Panc1 (cell line): ENCODE results near the gene ST8SIA5. TPM values are rescaled to one million over a fixed set of nuclear protein-coding genes. Genes with fewer than 3 reads are reported as not detected.

Experiments
- ATAC-seq: fragments of 200-7000 bp; cut with Tn5 transposase; 2 replicates; pipeline ENCODE4 v1.9.1; 2020; ENCODE audit warnings: mild to moderate bottlenecking, moderate library complexity
- BruUV-seq: library from RNA; stranded (reverse); fragments of 400-500 nt; replicated peaks from 2 replicates; lab custom pipeline; 2021; lab: Mats Ljungman, UMichigan
- CTCF ChIA-PET: fragments of 300-600 bp; sonication (Branson Sonifier 250); formaldehyde crosslinking; loops from one replicate; lab custom pipeline; 2022; ENCODE audit warnings: antibody characterized with exemption; lab: Charles Lee
- POLR2A ChIA-PET: fragments of 300-600 bp; sonication (Branson Sonifier 250); formaldehyde crosslinking; loops from one replicate; lab custom pipeline; 2022; ENCODE audit warnings: antibody characterized with exemption; lab: Charles Lee
- DNase-seq: peaks from one replicate; pipeline ENCODE4 v3.0.0-alpha.2; 2010; ENCODE audit warnings: low read depth, low spot score
- H3K27ac ChIP-seq: 2 replicates; pipeline ENCODE4 v1.5.1; 2011; ENCODE audit warnings: mild to moderate bottlenecking, low read length, inconsistent platforms
- H3K27me3 ChIP-seq: fragments of 200-500 bp; sonication (Bioruptor generic); 2 replicates; pipeline ENCODE4 v1.6.0; 2014; ENCODE audit warnings: low read length, inconsistent platforms; ENCODE audit not compliant: control insufficient read depth, insufficient read depth
- H3K36me3 ChIP-seq: fragments of 200-500 bp; sonication (Bioruptor generic); 2 replicates; pipeline ENCODE4 v1.5.1; 2014; ENCODE audit warnings: inconsistent platforms, mild to moderate bottlenecking, low read length, moderate library complexity; ENCODE audit not compliant: control insufficient read depth, insufficient read depth
- H3K4me1 ChIP-seq: 2 replicates; pipeline ENCODE4 v1.5.1; 2011; ENCODE audit warnings: inconsistent platforms, mild to moderate bottlenecking, low read length, moderate library complexity; ENCODE audit not compliant: control insufficient read depth, insufficient read depth
- H3K4me3 ChIP-seq, 2 experiments: 2 replicates each; pipeline ENCODE4 v1.5.1; 2011 to 2012; ENCODE audit warnings: low read depth in 2 of 2, low read length in 2 of 2, mild to moderate bottlenecking in 2 of 2, inconsistent platforms in 1 of 2, moderate library complexity in 1 of 2
- H3K9me3 ChIP-seq: fragments of 200-500 bp; sonication (Bioruptor generic); 2 replicates; pipeline ENCODE4 v1.5.1; 2014; ENCODE audit warnings: low read depth, mild to moderate bottlenecking, inconsistent platforms, low read length, moderate library complexity; ENCODE audit not compliant: control insufficient read depth, insufficient read depth
- CTCF ChIP-seq: fragments of 450-650 bp; IDR thresholded peaks from 2 replicates; pipeline ENCODE4 v1.5.1; 2017; ENCODE audit warnings: mild to moderate bottlenecking
- POLR2AphosphoS5 ChIP-seq: IDR thresholded peaks from 2 replicates; pipeline ENCODE4 v1.6.1; 2012; ENCODE audit warnings: mild to moderate bottlenecking, low read depth, low read length, moderate library complexity
- REST ChIP-seq, 2 experiments: IDR thresholded peaks; 2 replicates each; pipeline ENCODE4 v1.6.1; 2011 to 2012; ENCODE audit warnings: low read depth in 2 of 2, control low read depth in 1 of 2, low read length in 1 of 2, mild to moderate bottlenecking in 1 of 2, moderate library complexity in 1 of 2; ENCODE audit not compliant: insufficient read depth in 1 of 2
- SIN3A ChIP-seq: IDR thresholded peaks from 2 replicates; pipeline ENCODE4 v1.6.1; 2012; ENCODE audit warnings: low read depth, mild to moderate bottlenecking, low read length, moderate library complexity, borderline replicate concordance; ENCODE audit not compliant: insufficient read depth
- TCF7L2 ChIP-seq: IDR thresholded peaks from 2 replicates; pipeline ENCODE4 v1.6.1; 2011; ENCODE audit warnings: mild to moderate bottlenecking, low read depth, low read length, inconsistent platforms
- in situ Hi-C: cut with HindIII; loops from 2 replicates; pipeline ENCODE4 v1.10.0; 2016; ENCODE audit warnings: low sequenced_read_pairs, low pct_unique_long_range_greater_than_20kb
- intact Hi-C: fragments of 100-400 bp; cut with micrococcal nuclease; formaldehyde crosslinking; loops from one replicate; pipeline ENCODE4 v1.10.0; 2022; ENCODE audit not compliant: unreplicated experiment
- total RNA-seq: library from RNA; stranded (reverse); gene quantifications from one replicate; pipeline ENCODE4 v1.2.1, GENCODE V29; 2021; ENCODE audit not compliant: unreplicated experiment

The ST8SIA5 gene
- total RNA-seq, 1 experiment from 2014 or later: 0.15 TPM

- H3K4me3 ChIP-seq: no peak overlapping the region
- ATAC-seq (no peak), DNase-seq (no peak)
- no peak for TF ChIP-seq CTCF
- no peak for TF ChIP-seq TCF7L2
- TF ChIP-seq REST (IDR thresholded peaks at IDR 0.05; ENCODE audit: insufficient read depth in 1 of 2, low read depth in 2 of 2, low read length in 1 of 2): no peak
- TF ChIP-seq POLR2AphosphoS5: no peak
- no peak for TF ChIP-seq SIN3A
- BruUV-seq: no TSS peak
- no peaks in the 10 kb centered on the region for H3K27me3 ChIP-seq
- in situ Hi-C loops: no loop called here
- CTCF ChIA-PET: no interaction called here
- H3K36me3 ChIP-seq: no peaks in the 10 kb centered on the region
- intact Hi-C loops: no loop called here
- H3K4me1 ChIP-seq: no peaks in the 10 kb centered on the region
- POLR2A ChIA-PET: no interaction called here
- H3K9me3 ChIP-seq: no peaks in the 10 kb centered on the region
- H3K27ac ChIP-seq: no peak overlapping the region
These were observed 24.1 kb downstream of the ST8SIA5 start for GRCh38 chr18:46732801-46733200.

GRCh38 chr18:46732201-46732600 is 24.7 kb downstream of the ST8SIA5 start:
- BruUV-seq: no TSS peak
- Histone ChIP-seq H3K27ac (no peak overlapping the region), H3K36me3 (no peaks in the 10 kb centered on the region), H3K9me3 (no peaks in the 10 kb centered on the region), H3K4me1 (no peaks in the 10 kb centered on the region), H3K27me3 (no peaks in the 10 kb centered on the region), H3K4me3 (no peak overlapping the region)
- ATAC-seq: no peak
- DNase-seq: no peak
- TF ChIP-seq SIN3A: no peak
- no peak for TF ChIP-seq REST (IDR thresholded peaks at IDR 0.05; ENCODE audit: insufficient read depth in 1 of 2, low read depth in 2 of 2, low read length in 1 of 2)
- POLR2A ChIA-PET: no interaction called here
- intact Hi-C loops (no loop called here), in situ Hi-C loops (no loop called here)
- CTCF ChIA-PET: no interaction called here
